Kidney (tissue), 14 donors: ENCODE measurements around the gene EMC10. TPM values are rescaled to one million over a fixed set of nuclear protein-coding genes. Genes with fewer than 3 reads are reported as not detected.
A peak's percentile ranks its signal among the peaks of the same experiment; 100 is the strongest.

Experiments
- DNase-seq, 5 donors: peaks; one replicate each; pipeline ENCODE4 v3.0.0-alpha.2; 2013 to 2020
- FAIRE-seq: peaks from 2 replicates; lab custom pipeline; 2012; peaks lifted over from hg19 to GRCh38; lab: Jason Lieb, UNC
- H3K27ac ChIP-seq, 2 donors: one replicate each; pipeline ENCODE4 v1.7.0; 2013; ENCODE audit warnings: low read depth in 2 of 2, low read length in 2 of 2, inconsistent platforms in 1 of 2
- H3K27me3 ChIP-seq: one replicate; pipeline ENCODE4 v1.7.1; 2013; ENCODE audit warnings: low read length, inconsistent platforms; ENCODE audit not compliant: control insufficient read depth, insufficient read depth
- H3K36me3 ChIP-seq, 3 donors: one replicate each; pipeline versions ENCODE4 v1.7.0 to v1.7.1; 2013; ENCODE audit warnings: low read length in 3 of 3, control low read depth in 1 of 3, inconsistent platforms in 1 of 3; ENCODE audit not compliant: insufficient read depth in 3 of 3, control insufficient read depth in 2 of 3
- H3K4me1 ChIP-seq, 3 donors: one replicate each; pipeline versions ENCODE4 v1.7.0 to v1.7.1; 2013; ENCODE audit warnings: low read length in 3 of 3, inconsistent platforms in 1 of 3, low read depth in 1 of 3; ENCODE audit not compliant: control insufficient read depth in 2 of 3, insufficient read depth in 2 of 3
- H3K4me3 ChIP-seq, 3 donors: one replicate each; pipeline versions ENCODE4 v1.7.0 to v1.8.1; 2013; ENCODE audit warnings: low read length in 3 of 3, control low read depth in 1 of 3, inconsistent platforms in 1 of 3
- H3K9ac ChIP-seq, 3 donors: one replicate each; pipeline versions ENCODE4 v1.7.0 to v1.7.1; 2013; ENCODE audit warnings: low read length in 3 of 3, control low read depth in 1 of 3, inconsistent platforms in 1 of 3
- H3K9me3 ChIP-seq, 3 donors: one replicate each; pipeline versions ENCODE4 v1.7.0 to v1.7.1; 2013; ENCODE audit warnings: low read length in 3 of 3, control low read depth in 1 of 3, inconsistent platforms in 1 of 3; ENCODE audit not compliant: control insufficient read depth in 2 of 3, insufficient read depth in 1 of 3
- CTCF ChIP-seq: IDR thresholded peaks from 3 replicates; pipeline ENCODE4 v1.5.1; 2012; ENCODE audit warnings: mild to moderate bottlenecking, moderate library complexity, borderline replicate concordance; ENCODE audit not compliant: insufficient read depth; ENCODE audit errors: extremely low read depth
- intact Hi-C: fragments of 100-400 bp; cut with DNase I; formaldehyde crosslinking; loops from one replicate; pipeline ENCODE4 v1.11.1; 2022
- polyA plus RNA-seq: library from polyadenylated mRNA; stranded (reverse); fragments of 350-450 nt; fragmentation: Illumina TruSeq; extraction: RNeasy Lipid Tissue Mini Kit (QIAGEN cat#74804); gene quantifications from one replicate; pipeline ENCODE4 v1.2.3, GENCODE V29; 2014; ENCODE audit warnings: low read depth, low replicate concordance; ENCODE audit not compliant: insufficient read depth
- total RNA-seq: library from RNA; stranded (reverse); fragmentation: NEBNext Ultra II Directional; extraction: Animal tissue kit (Norgen Biotek cat#: 25700); gene quantifications from one replicate; pipeline ENCODE4 v1.2.1, GENCODE V29; 2021
- donor health status: control.
- donor health status: control.
- donor health status: control.
- donor health status: control.
- donor health status: control.
- donor health status: DM: yes; HTN: yes; CAD: no.
- donor health status: Normal renal cell carcinoma (clear cell type).

EMC10 gene
- total and polyA plus RNA-seq, 2 donors from 2014 or later: 184 to 199 TPM

- Histone ChIP-seq H3K9ac (no peak overlapping the region), H3K36me3 (no peaks in the 10 kb centered on the region), H3K4me3 (no peak overlapping the region), H3K27ac (no peak overlapping the region), H3K27me3 (no peaks in the 10 kb centered on the region), H3K9me3 (no peaks in the 10 kb centered on the region), H3K4me1 (no peaks in the 10 kb centered on the region)
- intact Hi-C loops: no loop called here
- FAIRE-seq (no peak), DNase-seq (no peak)
- no peak for TF ChIP-seq CTCF
These were observed 17.2 kb upstream of the EMC10 start for GRCh38 chr19:50459067-50459456.

GRCh38 chr19:50459638-50460037, 16.7 kb upstream of the EMC10 start:
- no peak for TF ChIP-seq CTCF
- no peaks in the 10 kb centered on the region for H3K27me3 ChIP-seq
- no peaks in the 10 kb centered on the region for H3K4me1 ChIP-seq
- no peak overlapping the region for H3K4me3 ChIP-seq
- no peaks in the 10 kb centered on the region for H3K9me3 ChIP-seq
- no peak overlapping the region for H3K27ac ChIP-seq
- H3K36me3 ChIP-seq: no peaks in the 10 kb centered on the region
- FAIRE-seq (no peak), DNase-seq (no peak)
- intact Hi-C loops: loop anchor here (10.0 kb wide), 1 partner anchor 95 kb away; the partner anchor contains the start of gene NAPSA
- no peak overlapping the region for H3K9ac ChIP-seq

- DNase-seq (peak in 3 of 5 donors; percentile 52 to 77 (median 63)), FAIRE-seq (no peak)
- no peak overlapping the region for H3K27ac ChIP-seq
- no peaks in the 10 kb centered on the region for H3K4me1 ChIP-seq
- H3K4me3 ChIP-seq: no peak overlapping the region
- H3K36me3 ChIP-seq: no peaks in the 10 kb centered on the region
- H3K27me3 ChIP-seq: no peaks in the 10 kb centered on the region
- H3K9ac ChIP-seq: no peak overlapping the region
- no peak for TF ChIP-seq CTCF
- H3K9me3 ChIP-seq: no peaks in the 10 kb centered on the region
- intact Hi-C loops: loop anchor here (10.0 kb wide), 1 partner anchor 95 kb away; the partner anchor contains the start of gene NAPSA
These were observed 16.0 kb upstream of the EMC10 start for GRCh38 chr19:50460161-50460765.
